Smooth muscle cell (in vitro differentiated cells): ENCODE measurements around the gene CXCL1. TPM values are rescaled to one million over a fixed set of nuclear protein-coding genes. Genes with fewer than 3 reads are reported as not detected.

Experiments used
- DNase-seq: peaks from one replicate; lab custom pipeline; 2025; ENCODE audit not compliant: unreplicated experiment; lab: John Stamatoyannopoulos, UW
- H2AFZ ChIP-seq: fragments of 200-600 bp; sonication (generic); 2 replicates; pipeline ENCODE4 v1.6.0; 2016; ENCODE audit warnings: antibody characterized with exemption, low read depth, mild to moderate bottlenecking
- H3F3A ChIP-seq: fragments of 200-600 bp; sonication (generic); 2 replicates; pipeline ENCODE4 v1.6.0; 2017; ENCODE audit warnings: antibody characterized with exemption, low read depth
- H3K27ac ChIP-seq: fragments of 200-600 bp; sonication (generic); 2 replicates; pipeline ENCODE4 v1.5.1; 2016; ENCODE audit warnings: low read depth, mild to moderate bottlenecking
- H3K27me3 ChIP-seq: fragments of 200-600 bp; sonication (generic); 2 replicates; pipeline ENCODE4 v1.6.1; 2016; ENCODE audit warnings: low read depth, mild to moderate bottlenecking
- H3K36me3 ChIP-seq: fragments of 200-600 bp; sonication (generic); 2 replicates; pipeline ENCODE4 v1.5.1; 2016; ENCODE audit warnings: low read depth
- H3K4me1 ChIP-seq: fragments of 200-600 bp; sonication (generic); 2 replicates; pipeline ENCODE4 v1.5.1; 2016; ENCODE audit warnings: low read depth
- H3K4me2 ChIP-seq: fragments of 200-600 bp; sonication (generic); 2 replicates; pipeline ENCODE4 v1.6.0; 2016; ENCODE audit warnings: mild to moderate bottlenecking
- H3K4me3 ChIP-seq: fragments of 200-600 bp; sonication (generic); 2 replicates; pipeline ENCODE4 v1.5.1; 2016; ENCODE audit warnings: mild to moderate bottlenecking
- H3K79me2 ChIP-seq: fragments of 200-600 bp; sonication (generic); 2 replicates; pipeline ENCODE4 v1.6.0; 2016; ENCODE audit warnings: low read depth, mild to moderate bottlenecking
- H3K9ac ChIP-seq: fragments of 200-600 bp; sonication (generic); 2 replicates; pipeline ENCODE4 v1.6.0; 2016; ENCODE audit warnings: low read depth
- H3K9me3 ChIP-seq: fragments of 200-600 bp; sonication (generic); replicated peaks from 2 replicates; pipeline ENCODE4 v1.5.1; 2016; ENCODE audit warnings: low read depth
- H4K20me1 ChIP-seq: fragments of 200-600 bp; sonication (generic); 2 replicates; pipeline ENCODE4 v1.6.0; 2016; ENCODE audit warnings: low read depth
- CTCF ChIP-seq: fragments of 200-600 bp; sonication (generic); IDR thresholded peaks from 2 replicates; pipeline ENCODE4 v1.5.1; 2017; ENCODE audit warnings: borderline replicate concordance, mild to moderate bottlenecking, antibody characterized with exemption; ENCODE audit not compliant: insufficient read depth, poor library complexity, severe bottlenecking
- WGBS: methylation state at CpG from one replicate; pipeline ENCODE4 v1.1.7; 2016; ENCODE audit warnings: low lambda C conversion rate; 5-methylcytosine and 5-hydroxymethylcytosine counted together
- polyA plus RNA-seq: library from polyadenylated mRNA; unstranded; fragments of >200 nt; fragmentation: Nextera tagmentation; extraction: Ambion mirVana; gene quantifications from 2 replicates; pipeline ENCODE4 v1.2.1, GENCODE V29; 2016
- total RNA-seq: library from RNA; depleted of rRNA; stranded (reverse); fragments of >200 nt; gene quantifications from 2 replicates; pipeline ENCODE4 v1.2.3, GENCODE V29; 2014

The CXCL1 gene
- total and polyA plus RNA-seq, 2 experiments from 2014 or later: 20.9 to 23.2 TPM

- H3K9me3 ChIP-seq: no peaks in the 10 kb centered on the region
- peaks cover 14% of the 10 kb centered on the region for H3F3A ChIP-seq
- no peak for DNase-seq
- no peak for TF ChIP-seq CTCF
- no peaks in the 10 kb centered on the region for H3K36me3 ChIP-seq
- H3K4me3 ChIP-seq: no peak overlapping the region
- H2AFZ ChIP-seq: no peak overlapping the region
- H3K4me1 ChIP-seq: no peaks in the 10 kb centered on the region
- H3K79me2 ChIP-seq: no peaks in the 10 kb centered on the region
- peak overlapping the region; percentile 42 for H3K4me2 ChIP-seq
- H4K20me1 ChIP-seq: no peaks in the 10 kb centered on the region
- H3K27me3 ChIP-seq: no peaks in the 10 kb centered on the region
- WGBS: 39% methylated on average over 4 of the region's 4 CpGs
- H3K27ac ChIP-seq: peak overlapping the region; percentile 81
- no peak overlapping the region for H3K9ac ChIP-seq
These were observed 9.0 kb upstream of the CXCL1 start for GRCh38 chr4:73860181-73860580.

DNA sequence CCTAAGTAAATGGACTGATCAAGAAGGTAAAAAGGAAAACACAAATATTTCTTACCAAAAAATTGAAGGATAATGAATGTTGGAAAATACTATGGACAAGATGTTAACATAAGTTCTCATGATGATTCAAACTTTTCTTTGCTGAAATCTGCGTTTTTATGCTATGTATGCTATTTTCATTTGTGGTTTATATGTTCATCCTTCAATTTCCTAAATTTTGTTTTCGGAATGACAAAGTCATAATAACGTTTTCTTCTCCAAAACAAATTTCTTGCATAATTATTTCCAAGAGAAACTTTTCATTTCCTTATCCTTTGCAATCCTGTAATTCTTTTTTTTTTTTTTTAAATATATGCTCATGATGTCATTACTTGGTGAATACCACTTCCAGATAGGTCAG lies 8.3 kb upstream of the CXCL1 start:
- peaks cover 14% of the 10 kb centered on the region for H3F3A ChIP-seq
- H3K4me3 ChIP-seq: no peak overlapping the region
- no peak overlapping the region for H2AFZ ChIP-seq
- TF ChIP-seq CTCF: no peak
- H3K27ac ChIP-seq: peak overlapping the region; percentile 81
- no peaks in the 10 kb centered on the region for H4K20me1 ChIP-seq
- no peaks in the 10 kb centered on the region for H3K4me1 ChIP-seq
- H3K36me3 ChIP-seq: no peaks in the 10 kb centered on the region
- DNase-seq: no peak
- no peak overlapping the region for H3K9ac ChIP-seq
- H3K9me3 ChIP-seq: no peaks in the 10 kb centered on the region
- 78% methylated on average over 3 of the region's 3 CpGs for WGBS
- H3K79me2 ChIP-seq: no peaks in the 10 kb centered on the region
- no peaks in the 10 kb centered on the region for H3K27me3 ChIP-seq
- H3K4me2 ChIP-seq: peak overlapping the region; percentile 42

DNA sequence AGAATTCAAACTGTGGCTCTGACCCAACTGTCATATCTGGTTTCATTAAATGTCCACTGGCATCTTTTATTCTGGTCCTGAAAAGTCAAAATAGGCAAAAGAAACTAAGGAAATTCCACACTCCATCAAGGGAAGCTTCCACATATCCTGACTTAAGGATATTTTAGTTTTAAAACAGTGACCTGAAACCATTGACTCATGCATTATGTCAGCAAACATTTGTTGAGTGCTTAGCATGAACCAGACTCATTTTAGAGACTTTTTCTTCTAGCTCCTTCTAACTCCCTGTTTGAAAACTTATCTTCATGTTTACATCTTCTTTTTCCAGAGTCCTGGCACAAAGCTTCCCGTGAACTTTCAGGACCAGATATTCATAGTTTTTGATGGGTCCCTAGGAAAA lies 6.9 kb upstream of the CXCL1 start:
- Histone ChIP-seq H4K20me1 (no peaks in the 10 kb centered on the region), H3K4me2 (peak overlapping the region; percentile 53), H3K9ac (no peak overlapping the region), H3K36me3 (no peaks in the 10 kb centered on the region), H3K9me3 (no peaks in the 10 kb centered on the region), H2AFZ (no peak overlapping the region), H3K27ac (peak overlapping the region; percentile 30), H3F3A (peaks cover 14% of the 10 kb centered on the region), H3K4me1 (no peaks in the 10 kb centered on the region), H3K79me2 (no peaks in the 10 kb centered on the region), H3K4me3 (no peak overlapping the region), H3K27me3 (peaks cover 6% of the 10 kb centered on the region)
- no peak for TF ChIP-seq CTCF
- 13% methylated on average over 1 of the region's 1 CpG for WGBS
- no peak for DNase-seq

GRCh38 chr4:73864365-73864764 lies 4.8 kb upstream of the CXCL1 start:
- Histone ChIP-seq H4K20me1 (no peaks in the 10 kb centered on the region), H3K4me3 (no peak overlapping the region), H3K27ac (no peak overlapping the region), H3K9me3 (no peaks in the 10 kb centered on the region), H3K36me3 (no peaks in the 10 kb centered on the region), H3K4me1 (peaks cover 8% of the 10 kb centered on the region), H3K27me3 (peaks cover 6% of the 10 kb centered on the region), H3K79me2 (no peaks in the 10 kb centered on the region), H3K9ac (no peak overlapping the region), H2AFZ (no peak overlapping the region), H3F3A (peaks cover 9% of the 10 kb centered on the region), H3K4me2 (no peak overlapping the region)
- 69% methylated on average over 2 of the region's 2 CpGs for WGBS
- DNase-seq: no peak
- TF ChIP-seq CTCF: peak; percentile 23
